ENCODE measurements around the gene NOVA2. TPM values are rescaled to one million over a fixed set of nuclear protein-coding genes. Genes with fewer than 3 reads are reported as not detected.
A peak's percentile ranks its signal among the peaks of the same experiment; 100 is the strongest.

Gene NOVA2
- polyA plus RNA-seq, 1 of the 3 experiments (the other 2 are of a cell fraction): 1.9 TPM

DNA sequence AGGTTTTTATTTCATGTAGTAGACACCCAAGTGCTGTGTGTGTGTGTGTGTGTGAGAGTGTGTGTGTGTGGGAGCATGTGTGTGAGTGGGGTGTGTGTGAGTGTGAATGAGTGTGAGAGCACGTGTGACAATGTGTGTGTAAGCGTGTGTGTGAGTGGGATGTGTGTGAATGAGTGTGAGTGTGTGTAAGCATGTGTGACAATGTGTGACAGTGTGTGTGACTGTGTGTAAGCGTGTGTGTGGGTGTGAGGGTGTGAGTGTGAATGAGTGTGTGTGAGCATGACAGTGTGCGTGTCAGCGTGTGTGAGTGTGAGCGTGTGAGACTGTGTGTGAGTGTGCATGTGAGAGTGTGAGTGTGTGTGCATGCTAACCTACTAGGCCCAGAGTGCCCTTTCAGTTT is 15.3 kb downstream of the NOVA2 start (continued):
- TF ChIP-seq, protein P1, sequence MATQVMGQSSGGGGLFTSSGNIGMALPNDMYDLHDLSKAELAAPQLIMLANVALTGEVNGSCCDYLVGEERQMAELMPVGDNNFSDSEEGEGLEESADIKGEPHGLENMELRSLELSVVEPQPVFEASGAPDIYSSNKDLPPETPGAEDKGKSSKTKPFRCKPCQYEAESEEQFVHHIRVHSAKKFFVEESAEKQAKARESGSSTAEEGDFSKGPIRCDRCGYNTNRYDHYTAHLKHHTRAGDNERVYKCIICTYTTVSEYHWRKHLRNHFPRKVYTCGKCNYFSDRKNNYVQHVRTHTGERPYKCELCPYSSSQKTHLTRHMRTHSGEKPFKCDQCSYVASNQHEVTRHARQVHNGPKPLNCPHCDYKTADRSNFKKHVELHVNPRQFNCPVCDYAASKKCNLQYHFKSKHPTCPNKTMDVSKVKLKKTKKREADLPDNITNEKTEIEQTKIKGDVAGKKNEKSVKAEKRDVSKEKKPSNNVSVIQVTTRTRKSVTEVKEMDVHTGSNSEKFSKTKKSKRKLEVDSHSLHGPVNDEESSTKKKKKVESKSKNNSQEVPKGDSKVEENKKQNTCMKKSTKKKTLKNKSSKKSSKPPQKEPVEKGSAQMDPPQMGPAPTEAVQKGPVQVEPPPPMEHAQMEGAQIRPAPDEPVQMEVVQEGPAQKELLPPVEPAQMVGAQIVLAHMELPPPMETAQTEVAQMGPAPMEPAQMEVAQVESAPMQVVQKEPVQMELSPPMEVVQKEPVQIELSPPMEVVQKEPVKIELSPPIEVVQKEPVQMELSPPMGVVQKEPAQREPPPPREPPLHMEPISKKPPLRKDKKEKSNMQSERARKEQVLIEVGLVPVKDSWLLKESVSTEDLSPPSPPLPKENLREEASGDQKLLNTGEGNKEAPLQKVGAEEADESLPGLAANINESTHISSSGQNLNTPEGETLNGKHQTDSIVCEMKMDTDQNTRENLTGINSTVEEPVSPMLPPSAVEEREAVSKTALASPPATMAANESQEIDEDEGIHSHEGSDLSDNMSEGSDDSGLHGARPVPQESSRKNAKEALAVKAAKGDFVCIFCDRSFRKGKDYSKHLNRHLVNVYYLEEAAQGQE (IDR thresholded peaks at IDR 0.05; ENCODE audit: low read depth, low read length): no peak
- TF ChIP-seq, protein P2, sequence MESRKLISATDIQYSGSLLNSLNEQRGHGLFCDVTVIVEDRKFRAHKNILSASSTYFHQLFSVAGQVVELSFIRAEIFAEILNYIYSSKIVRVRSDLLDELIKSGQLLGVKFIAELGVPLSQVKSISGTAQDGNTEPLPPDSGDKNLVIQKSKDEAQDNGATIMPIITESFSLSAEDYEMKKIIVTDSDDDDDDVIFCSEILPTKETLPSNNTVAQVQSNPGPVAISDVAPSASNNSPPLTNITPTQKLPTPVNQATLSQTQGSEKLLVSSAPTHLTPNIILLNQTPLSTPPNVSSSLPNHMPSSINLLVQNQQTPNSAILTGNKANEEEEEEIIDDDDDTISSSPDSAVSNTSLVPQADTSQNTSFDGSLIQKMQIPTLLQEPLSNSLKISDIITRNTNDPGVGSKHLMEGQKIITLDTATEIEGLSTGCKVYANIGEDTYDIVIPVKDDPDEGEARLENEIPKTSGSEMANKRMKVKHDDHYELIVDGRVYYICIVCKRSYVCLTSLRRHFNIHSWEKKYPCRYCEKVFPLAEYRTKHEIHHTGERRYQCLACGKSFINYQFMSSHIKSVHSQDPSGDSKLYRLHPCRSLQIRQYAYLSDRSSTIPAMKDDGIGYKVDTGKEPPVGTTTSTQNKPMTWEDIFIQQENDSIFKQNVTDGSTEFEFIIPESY (IDR thresholded peaks at IDR 0.05; ENCODE audit: borderline replicate concordance, low read depth): no peak
- TF ChIP-seq RCOR1 (IDR thresholded peaks at IDR 0.05; ENCODE audit: low read length): no peak

DNA sequence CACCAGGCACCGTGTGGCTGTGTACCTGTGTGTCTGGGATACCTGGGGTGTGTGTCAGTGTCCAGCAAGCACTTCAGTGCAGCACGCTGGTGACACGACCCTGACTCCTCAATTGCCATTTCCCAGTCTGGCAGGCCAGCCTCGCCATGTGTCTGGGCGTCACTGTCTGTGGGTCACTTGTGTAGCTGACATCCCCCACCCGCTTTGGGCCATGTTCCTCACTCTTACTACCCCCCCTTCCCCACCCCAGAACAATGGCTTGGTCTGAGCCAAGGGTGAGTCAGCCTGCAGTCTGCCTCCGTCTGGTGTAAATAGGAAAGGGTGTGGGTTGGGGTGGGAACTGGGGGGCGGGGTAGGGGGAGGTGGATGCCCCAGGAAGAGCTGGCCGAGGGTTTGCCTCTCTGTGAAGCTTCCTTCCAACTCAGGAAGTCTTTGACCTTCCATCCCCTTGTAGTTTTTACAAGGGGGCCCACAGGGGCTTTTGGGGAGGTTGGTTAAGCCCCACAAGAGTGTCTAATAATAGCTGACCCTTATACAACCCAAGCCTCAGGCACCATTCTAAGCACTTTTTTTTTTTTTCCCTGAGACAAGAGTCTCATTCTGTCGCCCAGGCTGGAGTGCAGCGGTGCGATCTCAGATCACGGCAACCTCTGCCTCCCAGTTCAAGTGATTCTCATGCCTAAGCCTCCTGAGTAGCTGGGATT is 17.6 kb downstream of the NOVA2 start:
- Histone ChIP-seq H3K4me3 (ENCODE audit: low read depth in 2 of 2, low read length in 1 of 2) (no peak overlapping the region), H3K9ac (no peak overlapping the region; the same call in 1 of the 2 replicates), H3K27ac (ENCODE audit: low read depth in 2 of 2, low read length in 1 of 2) (peak overlapping the region in 1 of 2 experiments; percentile 57; a peak in 2 of 4 replicates), H3K27me3 (ENCODE audit: insufficient read depth) (no peaks in the 10 kb centered on the region), H3K4me2 (peak overlapping the region; percentile 54; the same call in 1 of the 2 replicates), H3K4me1 (ENCODE audit: control insufficient read depth in 1 of 2, insufficient read depth in 2 of 2, low read depth in 1 of 2, low read length in 1 of 2) (peaks cover 20 to 22% of the 10 kb centered on the region in 2 experiments; a peak in 3 of 4 replicates), H3K79me2 (ENCODE audit: insufficient read depth) (no peaks in the 10 kb centered on the region), H3K9me2 (no peaks in the 10 kb centered on the region), H3K9me3 (no peaks in the 10 kb centered on the region), H3K36me3 (replicated peaks in 1 of 2; ENCODE audit: control insufficient read depth in 1 of 2, insufficient read depth in 2 of 2, low read length in 1 of 2) (peaks cover 5 to 6% of the 10 kb centered on the region in 2 experiments), H4K20me1 (ENCODE audit: insufficient read depth) (no peaks in the 10 kb centered on the region), H2AFZ (ENCODE audit: low read depth) (peak overlapping the region; percentile 43; the same call in 1 of the 2 replicates), H3F3A (replicated peaks; ENCODE audit: insufficient read depth) (peaks cover 9% of the 10 kb centered on the region)
- peak; percentile 56 for DNase-seq
- 54% methylated on average over 10 of the region's 13 CpGs for WGBS (ENCODE audit: low lambda C conversion rate)
- POLR2A ChIA-PET: no interaction called here
- TF ChIP-seq FOSL2 (IDR thresholded peaks at IDR 0.05; ENCODE audit: borderline replicate concordance, low read depth): peak; percentile 68; the same call in 1 of the 2 replicates
- TF ChIP-seq, protein P3, sequence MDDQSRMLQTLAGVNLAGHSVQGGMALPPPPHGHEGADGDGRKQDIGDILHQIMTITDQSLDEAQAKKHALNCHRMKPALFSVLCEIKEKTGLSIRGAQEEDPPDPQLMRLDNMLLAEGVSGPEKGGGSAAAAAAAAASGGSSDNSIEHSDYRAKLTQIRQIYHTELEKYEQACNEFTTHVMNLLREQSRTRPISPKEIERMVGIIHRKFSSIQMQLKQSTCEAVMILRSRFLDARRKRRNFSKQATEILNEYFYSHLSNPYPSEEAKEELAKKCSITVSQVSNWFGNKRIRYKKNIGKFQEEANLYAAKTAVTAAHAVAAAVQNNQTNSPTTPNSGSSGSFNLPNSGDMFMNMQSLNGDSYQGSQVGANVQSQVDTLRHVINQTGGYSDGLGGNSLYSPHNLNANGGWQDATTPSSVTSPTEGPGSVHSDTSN (IDR thresholded peaks at IDR 0.05): no peak
- TF ChIP-seq, protein P4, sequence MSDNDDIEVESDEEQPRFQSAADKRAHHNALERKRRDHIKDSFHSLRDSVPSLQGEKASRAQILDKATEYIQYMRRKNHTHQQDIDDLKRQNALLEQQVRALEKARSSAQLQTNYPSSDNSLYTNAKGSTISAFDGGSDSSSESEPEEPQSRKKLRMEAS (IDR thresholded peaks at IDR 0.05; ENCODE audit: low read depth): 0 out of 2 replicates have a peak, but pooled peaks have one; percentile 42
- peak; percentile 79 for TF ChIP-seq NFIC (IDR thresholded peaks at IDR 0.05; ENCODE audit: borderline replicate concordance)
- TF ChIP-seq, protein P5, sequence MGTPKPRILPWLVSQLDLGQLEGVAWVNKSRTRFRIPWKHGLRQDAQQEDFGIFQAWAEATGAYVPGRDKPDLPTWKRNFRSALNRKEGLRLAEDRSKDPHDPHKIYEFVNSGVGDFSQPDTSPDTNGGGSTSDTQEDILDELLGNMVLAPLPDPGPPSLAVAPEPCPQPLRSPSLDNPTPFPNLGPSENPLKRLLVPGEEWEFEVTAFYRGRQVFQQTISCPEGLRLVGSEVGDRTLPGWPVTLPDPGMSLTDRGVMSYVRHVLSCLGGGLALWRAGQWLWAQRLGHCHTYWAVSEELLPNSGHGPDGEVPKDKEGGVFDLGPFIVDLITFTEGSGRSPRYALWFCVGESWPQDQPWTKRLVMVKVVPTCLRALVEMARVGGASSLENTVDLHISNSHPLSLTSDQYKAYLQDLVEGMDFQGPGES (IDR thresholded peaks at IDR 0.05; ENCODE audit: low read depth, low read length): no peak
- TF ChIP-seq CHD2 (IDR thresholded peaks at IDR 0.05; ENCODE audit: low read length, partially characterized antibody): no peak
- no peak for TF ChIP-seq EP300 (IDR thresholded peaks at IDR 0.05; ENCODE audit: borderline replicate concordance in 1 of 2, low read depth in 1 of 2, low read length in 1 of 2)
- TF ChIP-seq RXRA (IDR thresholded peaks at IDR 0.05; ENCODE audit: borderline replicate concordance, low read depth): no peak
- no peak for TF ChIP-seq TAF1 (IDR thresholded peaks at IDR 0.05; ENCODE audit: borderline replicate concordance, low read depth, low read length)
- no peak for TF ChIP-seq RAD21 (IDR thresholded peaks at IDR 0.05; ENCODE audit: low read length)
- TF ChIP-seq ELF1 (IDR thresholded peaks at IDR 0.05): no peak
- TF ChIP-seq, protein P1 (IDR thresholded peaks at IDR 0.05; ENCODE audit: low read depth, low read length): no peak
- peak; percentile 40; the same call in 1 of the 2 replicates for TF ChIP-seq TCF12 (IDR thresholded peaks at IDR 0.05)
- TF ChIP-seq GATA2 (CRISPR knock-in tag; IDR thresholded peaks at IDR 0.05): no peak
- TF ChIP-seq TEAD4 (IDR thresholded peaks at IDR 0.05; ENCODE audit: borderline replicate concordance, insufficient read depth): no peak
- CTCF ChIA-PET: no interaction called here
